Parathyroid adenoma (tissue), 2 donors: ENCODE results near the gene CHCHD2.
"Not testable (repeated sequence)": the region's sequence is repeated elsewhere in the genome, so short reads cannot be mapped to it uniquely, and the experiment has no call there.

Experiments
- H2AFZ ChIP-seq: fragments of 300-600 bp; sonication (generic); one replicate; pipeline ENCODE4 v1.7.0; 2017; ENCODE audit warnings: antibody characterized with exemption, mild to moderate bottlenecking
- H3K27ac ChIP-seq: fragments of 300-600 bp; sonication (generic); one replicate; pipeline ENCODE4 v1.7.0; 2017
- H3K27me3 ChIP-seq: fragments of 300-600 bp; sonication (generic); one replicate; pipeline ENCODE4 v1.7.0; 2017; ENCODE audit warnings: low read length; ENCODE audit not compliant: control insufficient read depth, insufficient read depth
- H3K36me3 ChIP-seq: fragments of 300-600 bp; sonication (generic); one replicate; pipeline ENCODE4 v1.7.0; 2017; ENCODE audit warnings: low read length; ENCODE audit not compliant: control insufficient read depth, insufficient read depth
- H3K4me1 ChIP-seq: fragments of 300-600 bp; sonication (generic); one replicate; pipeline ENCODE4 v1.7.0; 2017; ENCODE audit warnings: control low read depth
- H3K4me2 ChIP-seq: fragments of 300-600 bp; sonication (generic); one replicate; pipeline ENCODE4 v1.7.0; 2017; ENCODE audit warnings: low read length
- H3K4me3 ChIP-seq: fragments of 300-600 bp; sonication (generic); one replicate; pipeline ENCODE4 v1.7.0; 2017; ENCODE audit warnings: low read depth, low read length
- H3K79me2 ChIP-seq: fragments of 300-600 bp; sonication (generic); one replicate; pipeline ENCODE4 v1.7.0; 2017; ENCODE audit warnings: control low read depth
- H3K9ac ChIP-seq: fragments of 300-600 bp; sonication (generic); one replicate; pipeline ENCODE4 v1.7.0; 2017; ENCODE audit warnings: mild to moderate bottlenecking
- H3K9me3 ChIP-seq: fragments of 300-600 bp; sonication (generic); one replicate; pipeline ENCODE4 v1.7.0; 2017; ENCODE audit warnings: low read length; ENCODE audit not compliant: control insufficient read depth
- TF ChIP-seq, protein P1 (sequence below): fragments of 300-600 bp; sonication (generic); IDR thresholded peaks from one replicate; pipeline ENCODE4 v1.7.0; 2017; ENCODE audit warnings: antibody characterized with exemption, mild to moderate bottlenecking
- donor health status: primary hyperparathyroidism.

Gene CHCHD2

DNA sequence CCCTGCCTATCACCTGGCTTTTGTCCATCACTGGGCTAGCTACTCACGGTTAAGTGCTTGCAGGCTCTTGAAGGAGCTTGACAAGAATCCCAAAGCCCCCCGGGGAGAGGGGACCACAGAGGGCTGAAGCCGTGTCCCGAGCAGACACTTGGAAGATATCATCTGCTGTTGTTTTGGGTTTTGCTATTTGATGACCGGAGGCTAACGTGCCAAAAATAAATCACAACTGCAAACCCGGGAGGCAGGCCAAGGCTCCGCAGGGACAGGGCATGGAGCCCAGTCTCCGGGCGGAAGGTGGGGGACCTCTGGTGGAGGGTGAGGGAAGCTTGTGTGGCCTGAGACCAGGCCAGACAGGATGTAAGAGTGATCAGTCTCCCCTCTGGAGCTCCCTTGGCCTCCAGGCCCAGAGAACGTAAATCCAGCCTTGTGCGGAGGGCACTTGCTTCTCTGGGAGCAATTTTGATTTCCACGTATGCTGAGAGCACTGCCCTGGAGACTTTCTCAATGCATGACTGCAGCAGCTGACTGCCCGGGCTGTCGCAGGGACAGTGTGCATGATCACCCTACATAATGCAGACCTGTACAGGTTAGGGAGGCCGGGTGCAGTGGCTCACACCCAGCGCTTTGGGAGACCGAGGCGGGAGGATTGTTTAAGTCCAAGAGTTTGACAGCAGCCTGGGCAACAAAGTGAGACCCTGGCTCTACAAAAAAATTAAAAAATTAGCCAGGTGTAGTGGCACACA lies 13.3 kb downstream of the CHCHD2 start, which contains the start of gene PHKG1:
TSS of gene PHKG1 (minus strand) at position 164 of the 743 bp plus-strand sequence. CDS start 4,011 bp downstream, outside the sequence.
- Histone ChIP-seq H2AFZ (peak within 1 kb of the TSS; percentile 88), H3K4me1 (peaks cover 12% of the 10 kb centered on the region), H3K4me3 (no peak within 1 kb of the TSS), H3K9ac (no peak within 1 kb of the TSS), H3K36me3 (no peaks in the 10 kb centered on the region), H3K9me3 (no peaks in the 10 kb centered on the region), H3K27me3 (no peaks in the 10 kb centered on the region), H3K79me2 (no peaks in the 10 kb centered on the region), H3K27ac (peak within 1 kb of the TSS; percentile 58), H3K4me2 (peak within 1 kb of the TSS; percentile 28)
- TF ChIP-seq, protein P1, sequence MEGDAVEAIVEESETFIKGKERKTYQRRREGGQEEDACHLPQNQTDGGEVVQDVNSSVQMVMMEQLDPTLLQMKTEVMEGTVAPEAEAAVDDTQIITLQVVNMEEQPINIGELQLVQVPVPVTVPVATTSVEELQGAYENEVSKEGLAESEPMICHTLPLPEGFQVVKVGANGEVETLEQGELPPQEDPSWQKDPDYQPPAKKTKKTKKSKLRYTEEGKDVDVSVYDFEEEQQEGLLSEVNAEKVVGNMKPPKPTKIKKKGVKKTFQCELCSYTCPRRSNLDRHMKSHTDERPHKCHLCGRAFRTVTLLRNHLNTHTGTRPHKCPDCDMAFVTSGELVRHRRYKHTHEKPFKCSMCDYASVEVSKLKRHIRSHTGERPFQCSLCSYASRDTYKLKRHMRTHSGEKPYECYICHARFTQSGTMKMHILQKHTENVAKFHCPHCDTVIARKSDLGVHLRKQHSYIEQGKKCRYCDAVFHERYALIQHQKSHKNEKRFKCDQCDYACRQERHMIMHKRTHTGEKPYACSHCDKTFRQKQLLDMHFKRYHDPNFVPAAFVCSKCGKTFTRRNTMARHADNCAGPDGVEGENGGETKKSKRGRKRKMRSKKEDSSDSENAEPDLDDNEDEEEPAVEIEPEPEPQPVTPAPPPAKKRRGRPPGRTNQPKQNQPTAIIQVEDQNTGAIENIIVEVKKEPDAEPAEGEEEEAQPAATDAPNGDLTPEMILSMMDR = peak; percentile 57

GRCh38 chr7:56092388-56092787 lies 13.9 kb downstream of the CHCHD2 start:
- Histone ChIP-seq H3K4me1 (peaks cover 12% of the 10 kb centered on the region), H3K4me2 (peak overlapping the region; percentile 28), H3K27ac (peak overlapping the region; percentile 58), H2AFZ (peak overlapping the region; percentile 88)
- not testable (repeated sequence) for H3K79me2 ChIP-seq, H3K36me3 ChIP-seq, H3K9ac ChIP-seq, H3K27me3 ChIP-seq, H3K9me3 ChIP-seq, H3K4me3 ChIP-seq

DNA sequence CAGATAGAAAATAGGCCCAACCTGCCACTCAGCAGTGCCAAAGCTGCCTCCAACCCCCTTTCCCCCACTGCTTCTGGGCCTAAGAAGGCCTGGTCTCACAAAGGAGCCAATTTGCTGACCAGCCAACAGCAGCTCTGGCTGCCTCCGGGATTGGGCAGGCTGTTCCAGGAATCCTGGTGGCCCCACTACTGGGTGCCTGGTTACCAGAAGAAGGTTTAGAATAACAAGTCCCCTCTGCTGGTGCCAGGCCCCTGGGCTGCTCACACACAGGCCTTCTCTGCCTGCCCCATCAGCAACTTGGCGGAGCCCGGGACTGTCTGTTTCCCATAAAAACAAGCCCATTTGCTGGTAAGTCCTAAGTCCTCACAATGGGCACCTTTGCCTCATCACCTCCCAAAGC lies 14.7 kb downstream of the CHCHD2 start:
- TF ChIP-seq, protein P1 = no peak
- Histone ChIP-seq H3K27me3 (no peaks in the 10 kb centered on the region), H3K4me3 (no peak overlapping the region), H3K36me3 (no peaks in the 10 kb centered on the region), H2AFZ (no peak overlapping the region), H3K9me3 (no peaks in the 10 kb centered on the region), H3K27ac (no peak overlapping the region), H3K4me1 (peaks cover 12% of the 10 kb centered on the region), H3K9ac (no peak overlapping the region), H3K79me2 (no peaks in the 10 kb centered on the region), H3K4me2 (no peak overlapping the region)

DNA sequence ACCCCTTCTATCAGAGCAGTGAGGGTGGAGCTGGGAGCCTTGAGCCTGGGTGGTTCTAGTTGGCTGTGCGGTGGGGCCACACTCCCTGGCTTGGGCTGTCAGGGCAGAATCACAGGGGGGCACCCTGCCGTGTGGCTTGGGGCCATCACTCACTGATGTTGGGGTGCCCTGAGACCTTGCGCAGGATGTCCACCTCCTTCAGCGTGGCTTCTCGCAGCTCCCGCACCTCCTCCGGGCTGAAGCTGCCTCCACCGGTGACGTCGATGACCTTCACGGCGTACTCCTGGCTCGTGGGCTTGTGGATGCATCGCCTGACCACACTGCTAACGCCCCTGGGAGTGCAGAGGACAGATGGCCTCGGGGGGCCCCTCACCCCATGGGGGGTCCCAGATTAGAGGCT lies 18.8 kb downstream of the CHCHD2 start:
- Histone ChIP-seq H3K9ac (no peak overlapping the region), H2AFZ (no peak overlapping the region), H3K4me2 (no peak overlapping the region), H3K4me3 (no peak overlapping the region), H3K4me1 (peaks cover 4% of the 10 kb centered on the region), H3K27ac (no peak overlapping the region), H3K36me3 (no peaks in the 10 kb centered on the region), H3K9me3 (no peaks in the 10 kb centered on the region), H3K79me2 (no peaks in the 10 kb centered on the region), H3K27me3 (no peaks in the 10 kb centered on the region)
- TF ChIP-seq, protein P1 = no peak

DNA sequence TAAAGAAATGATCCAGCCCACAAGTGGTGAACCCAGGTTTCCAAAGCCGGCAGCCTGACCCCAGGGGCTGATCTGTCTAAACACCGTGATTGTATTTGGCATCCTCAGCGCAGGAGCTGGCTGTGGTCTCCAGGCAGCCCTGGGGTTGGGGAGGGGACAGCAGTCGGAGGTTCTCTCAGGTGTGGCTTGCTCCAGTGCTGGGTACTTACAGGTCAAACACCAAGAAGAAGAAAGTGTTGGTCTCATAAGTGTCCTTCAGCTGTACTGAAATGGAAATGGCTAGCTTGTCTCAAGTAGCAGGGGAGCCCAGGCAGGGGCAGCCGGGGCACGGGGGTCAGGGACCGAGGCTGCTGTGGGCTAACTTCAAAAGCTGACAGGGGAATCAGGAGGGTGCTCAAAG lies 19.5 kb downstream of the CHCHD2 start:
- H3K9me3 ChIP-seq = no peaks in the 10 kb centered on the region
- H3K36me3 ChIP-seq = no peaks in the 10 kb centered on the region
- no peaks in the 10 kb centered on the region for H3K4me1 ChIP-seq

More for the DNA sequence above, 19.5 kb downstream of the CHCHD2 start:
- Histone ChIP-seq H3K4me3 (no peak overlapping the region), H3K9ac (no peak overlapping the region), H3K27me3 (no peaks in the 10 kb centered on the region), H3K27ac (no peak overlapping the region), H3K79me2 (no peaks in the 10 kb centered on the region), H3K4me2 (no peak overlapping the region), H2AFZ (no peak overlapping the region)
- TF ChIP-seq, protein P1 = no peak
